ENCODE results near the gene CCNDBP1.
"Not testable (repeated sequence)": the region's sequence is repeated elsewhere in the genome, so short reads cannot be mapped to it uniquely, and the experiment has no call there.

CCNDBP1 gene

DNA sequence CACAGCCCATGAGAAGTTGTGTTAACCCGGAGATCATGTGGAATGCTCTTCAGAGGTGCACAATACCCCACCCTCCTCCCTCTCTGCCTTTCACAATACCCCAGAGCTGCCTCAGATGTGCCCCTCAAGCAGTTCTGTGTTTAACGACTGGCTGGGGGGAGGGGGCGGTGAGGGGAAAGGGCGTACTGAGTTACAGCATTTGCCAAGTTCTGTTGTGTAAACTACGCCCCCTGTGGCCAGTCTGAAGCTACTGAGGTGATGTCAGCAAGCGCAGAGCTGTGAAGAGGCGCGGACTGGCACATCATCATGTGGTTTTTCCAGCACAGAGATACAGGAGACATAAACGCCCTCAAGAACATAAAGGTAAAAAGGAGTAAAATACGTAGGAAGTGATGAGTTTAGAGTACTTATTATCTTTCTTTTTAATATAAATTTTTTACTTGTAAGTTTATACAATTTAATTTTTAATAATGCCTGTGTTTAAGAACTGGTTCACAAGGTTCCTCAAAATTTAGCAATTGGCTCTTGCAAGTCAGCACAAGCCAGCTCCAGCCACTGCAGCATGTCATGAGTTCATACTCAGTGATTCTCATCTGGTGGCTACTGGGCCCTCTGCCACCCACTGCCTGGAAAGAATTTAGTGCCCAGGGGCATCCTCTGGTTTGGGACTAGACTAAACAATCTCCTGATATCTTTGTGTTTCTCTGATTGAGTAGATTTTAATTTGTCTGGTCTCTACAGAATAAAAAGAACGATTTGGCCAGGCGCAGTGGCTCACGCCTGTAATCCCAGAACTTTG is 33.9 kb downstream of the CCNDBP1 start:
- DNase-seq, result no peak

DNA sequence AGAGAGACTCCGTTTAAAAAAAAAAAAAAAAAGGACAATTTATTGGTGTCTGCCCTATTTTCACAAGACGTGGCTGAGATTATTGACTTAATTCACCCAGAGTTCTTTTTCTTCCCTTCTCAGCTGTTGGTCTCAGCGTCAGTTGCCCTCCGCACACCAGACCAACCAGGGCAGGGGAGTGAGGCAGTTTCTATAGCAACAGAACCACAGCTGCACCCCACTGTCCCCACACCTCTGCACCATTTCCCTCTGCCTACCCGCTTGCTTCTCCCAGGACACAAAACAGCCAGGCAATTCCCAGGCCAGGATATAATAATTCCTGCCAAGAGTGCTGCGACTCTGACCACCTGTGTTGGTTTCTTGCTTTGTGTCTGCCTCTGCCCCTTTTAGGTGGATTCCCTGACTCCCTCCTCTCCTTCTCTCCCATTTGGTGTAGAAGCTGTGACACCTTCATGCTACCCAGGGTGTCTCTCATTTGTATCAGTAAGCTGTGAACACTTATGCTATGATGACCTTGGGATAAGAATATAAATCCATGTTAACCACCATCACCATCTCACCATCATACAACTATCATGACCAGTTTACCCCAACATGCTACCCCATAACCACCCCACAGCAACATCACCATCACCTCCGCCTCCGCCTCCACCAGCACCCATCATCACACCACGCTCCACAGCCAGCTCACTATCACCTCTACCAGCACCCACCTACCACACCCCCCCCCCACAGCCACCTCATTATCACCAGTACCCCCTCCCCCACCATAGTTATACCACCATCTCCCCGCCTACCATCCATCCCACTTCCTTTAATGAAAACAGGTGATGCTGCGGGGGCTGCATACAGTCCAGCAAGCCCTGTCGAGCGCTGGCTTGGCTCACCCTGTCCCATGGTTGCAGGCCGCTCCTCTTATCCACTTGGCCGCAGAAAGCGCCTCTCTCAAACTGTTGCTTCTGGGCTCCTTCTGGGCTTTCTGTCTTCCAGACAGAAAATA is 35.0 kb downstream of the CCNDBP1 start:
- no peak for DNase-seq

DNA sequence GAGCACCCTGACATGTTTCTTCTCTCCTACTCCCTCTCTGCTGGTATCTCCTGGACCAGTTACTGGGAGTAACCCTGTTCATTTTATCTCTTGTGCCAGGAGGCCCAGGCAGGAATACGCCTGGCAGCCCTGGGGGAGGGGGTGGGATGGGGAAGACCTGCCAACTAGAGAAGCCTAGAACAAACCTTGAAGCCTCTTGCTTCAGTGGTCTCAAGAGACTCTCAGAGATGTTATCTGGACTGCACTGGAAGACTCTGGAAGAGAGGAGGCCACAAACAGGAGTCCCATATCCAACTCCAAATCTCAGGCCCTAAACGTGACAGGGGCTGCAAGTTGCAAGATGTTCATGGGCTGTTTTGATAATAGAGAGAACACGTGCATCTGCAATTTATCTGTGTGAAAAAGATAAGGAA is 35.8 kb downstream of the CCNDBP1 start, which contains the start of gene EPB42:
EPB42 (minus strand) TSS at position 28 of the 413 bp plus-strand sequence. CDS start 193 bp downstream, outside the sequence.
- no peak for DNase-seq

DNA sequence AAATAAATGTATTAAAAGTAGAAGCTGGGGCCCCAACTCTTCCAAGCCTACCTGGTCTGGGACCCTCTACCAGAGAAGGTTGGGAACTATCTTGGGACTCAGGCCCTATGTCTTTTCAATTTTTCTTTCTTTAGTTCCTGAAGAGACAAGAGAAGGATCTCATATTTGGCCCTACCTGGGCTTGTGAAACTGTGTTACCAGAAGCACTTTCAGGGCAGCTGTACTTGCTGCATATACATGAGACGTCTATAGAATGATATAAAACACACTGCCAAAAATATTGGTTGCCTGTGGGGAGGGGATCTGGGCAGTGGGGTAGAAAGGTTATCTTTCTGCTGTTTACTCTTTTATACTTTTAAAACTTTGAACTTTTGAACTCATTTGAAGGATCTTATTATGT is 36.2 kb downstream of the CCNDBP1 start:
- no peak for DNase-seq

DNA sequence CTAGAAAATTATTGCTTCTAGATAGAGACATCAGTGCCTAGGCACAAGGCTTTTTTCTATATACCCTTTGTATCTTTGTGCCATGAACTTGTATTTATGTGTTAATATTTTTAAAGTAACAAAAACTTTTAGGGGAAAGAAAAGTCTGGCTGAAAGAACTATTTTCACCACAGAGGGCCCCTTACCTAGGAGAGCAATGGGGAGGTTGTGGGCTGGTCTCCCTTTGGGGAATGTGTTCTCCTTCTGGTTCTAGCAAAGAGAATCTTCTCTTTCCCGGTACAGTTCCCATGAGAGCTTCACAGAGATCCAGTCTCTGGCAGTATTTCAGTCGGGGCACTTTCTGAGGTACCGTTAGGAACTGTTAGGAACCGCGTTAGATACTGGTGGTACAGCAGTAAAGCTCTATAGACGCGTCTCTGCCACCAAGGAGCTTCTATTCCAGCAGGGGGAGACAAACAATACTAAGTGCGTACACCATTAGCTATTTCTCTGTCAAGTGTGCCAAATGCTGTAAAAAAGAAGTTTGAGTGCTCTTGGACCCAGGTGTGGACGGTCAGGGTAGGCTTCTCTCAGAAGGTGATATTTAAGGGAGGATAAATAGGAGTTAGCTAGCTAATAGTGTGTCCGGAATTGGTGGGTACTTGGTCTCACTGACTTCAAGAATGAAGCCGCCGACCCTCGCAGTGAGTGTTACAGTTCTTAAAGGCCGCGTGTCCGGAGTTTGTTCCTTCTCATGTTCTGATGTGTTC is 40.2 kb downstream of the CCNDBP1 start:
- DNase-seq, result no peak

DNA sequence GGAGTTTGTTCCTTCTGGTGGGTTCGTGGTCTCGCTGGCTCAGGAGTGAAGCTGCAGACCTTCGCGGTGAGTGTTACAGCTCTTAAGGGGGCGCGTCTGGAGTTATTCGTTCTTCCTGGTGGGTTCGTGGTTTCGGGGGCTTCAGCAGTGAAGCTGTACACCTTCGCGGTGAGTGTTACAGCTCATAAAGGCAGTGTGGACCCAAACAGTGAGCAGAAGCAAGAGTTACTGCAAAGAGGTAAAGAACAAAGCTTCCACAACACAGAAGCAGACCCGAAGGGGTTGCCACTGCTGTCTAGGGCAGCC is 40.7 kb downstream of the CCNDBP1 start:
- DNase-seq, result not testable (repeated sequence)

DNA sequence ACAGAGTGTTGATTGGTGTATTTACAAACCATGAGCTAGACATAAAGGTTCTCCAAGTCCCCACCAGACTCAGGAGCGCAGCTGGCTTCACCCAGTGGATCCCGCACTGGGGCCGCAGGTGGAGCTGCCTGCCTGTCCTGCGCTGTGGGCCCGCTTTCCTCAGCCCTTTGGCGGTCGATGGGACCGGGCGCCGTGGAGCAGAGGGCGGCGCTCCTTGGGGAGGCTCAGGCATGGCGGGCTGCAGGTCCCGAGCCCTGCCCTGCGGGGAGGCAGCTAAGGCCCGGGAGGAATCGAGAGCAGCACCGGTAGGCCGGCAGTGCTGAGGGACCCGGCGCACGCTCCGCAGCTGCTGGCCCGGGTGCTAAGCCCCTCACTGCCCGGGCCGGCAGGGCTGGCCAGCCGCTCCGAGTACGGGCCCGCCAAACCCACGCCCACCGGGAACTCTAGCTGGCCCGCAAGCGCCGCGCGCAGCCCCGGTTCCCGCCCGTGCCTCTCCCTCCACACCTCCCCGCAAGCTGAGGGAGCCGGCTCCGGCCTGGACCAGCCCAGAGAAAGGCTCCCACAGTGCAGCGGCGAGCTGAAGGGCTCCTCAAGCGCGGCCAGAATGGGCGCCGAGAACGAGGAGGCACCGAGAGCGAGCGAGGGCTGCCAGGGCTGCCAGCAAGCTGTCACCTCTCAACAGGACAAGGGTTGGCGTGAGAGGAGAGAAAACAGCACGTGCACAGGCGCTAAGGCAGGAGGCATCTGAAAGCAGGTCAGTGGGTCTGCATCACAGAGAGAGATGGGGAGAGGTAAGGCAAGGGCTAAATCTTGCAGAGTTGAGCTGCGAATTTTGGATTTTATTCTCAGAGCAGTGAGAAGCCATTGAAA is 41.5 kb downstream of the CCNDBP1 start:
- no peak for DNase-seq

DNA sequence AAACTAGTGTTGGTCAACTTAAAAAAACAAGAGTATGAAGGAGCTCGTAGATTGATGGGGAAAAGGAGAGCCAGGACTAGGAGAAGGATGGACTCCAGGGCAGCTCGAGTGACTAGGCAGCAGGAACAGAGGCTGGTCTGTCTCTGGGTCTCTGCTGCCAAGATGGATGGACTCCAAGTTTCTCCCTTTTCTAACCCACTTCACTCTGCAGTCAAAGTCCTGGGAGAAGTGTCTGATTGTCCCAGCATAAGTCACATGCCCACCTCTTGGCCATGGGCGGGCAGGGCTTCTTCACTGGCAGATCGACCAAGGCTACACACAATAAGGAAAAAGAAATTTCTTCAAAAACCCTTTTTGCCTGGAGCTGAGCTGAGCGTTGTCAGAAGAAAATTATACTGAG is 44.8 kb downstream of the CCNDBP1 start:
- DNase-seq, result no peak

DNA sequence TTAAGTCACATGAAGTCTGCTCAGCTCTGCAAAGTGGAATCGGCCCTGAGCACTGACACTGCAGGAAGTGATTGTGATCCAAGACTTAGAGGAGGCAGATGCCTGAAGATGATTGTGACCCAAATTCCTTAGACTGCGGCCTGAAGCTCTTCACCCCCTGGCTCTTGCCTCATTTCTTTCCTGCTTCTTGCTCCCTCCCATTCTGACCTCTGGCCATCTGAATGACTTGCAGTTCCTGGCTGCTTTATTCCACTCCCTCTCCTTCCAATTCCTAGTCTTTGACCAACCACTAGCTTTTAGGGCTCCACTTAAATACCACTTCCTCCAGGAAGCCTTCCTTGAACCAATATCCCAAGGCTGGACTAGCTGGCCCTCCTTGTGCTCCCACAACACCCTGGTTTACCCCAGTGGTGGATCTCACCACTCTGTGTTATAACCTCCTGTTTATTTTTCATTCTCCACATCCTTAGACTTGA is 45.5 kb downstream of the CCNDBP1 start:
- DNase-seq, result no peak

DNA sequence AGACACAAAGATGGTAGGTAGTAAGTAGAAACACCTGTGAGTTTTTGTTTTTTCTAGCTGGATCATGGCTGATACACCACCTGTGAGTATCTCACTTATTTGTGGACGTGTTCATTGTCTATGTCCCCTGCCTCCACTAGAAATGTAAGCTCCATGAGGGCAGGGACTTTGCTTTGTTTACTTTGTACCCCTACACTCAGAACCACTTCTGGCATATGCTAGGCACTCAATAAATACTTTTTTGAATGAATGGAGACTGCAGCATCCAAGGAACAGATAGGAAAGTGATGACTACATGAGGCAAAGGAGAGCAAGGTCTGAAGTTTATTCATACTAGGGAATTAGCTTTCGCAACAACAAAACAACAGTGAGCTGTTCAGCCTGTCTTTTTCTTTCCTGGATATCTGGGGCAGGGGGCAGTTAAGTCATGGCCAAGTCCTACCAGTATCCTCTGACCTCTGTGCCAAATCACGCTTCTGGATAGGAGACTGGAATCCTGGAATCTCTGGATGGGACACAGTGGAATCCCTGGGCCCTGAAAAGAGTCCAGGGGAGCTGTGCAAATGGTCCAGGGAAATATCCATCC is 47.2 kb downstream of the CCNDBP1 start:
- no peak for DNase-seq

DNA sequence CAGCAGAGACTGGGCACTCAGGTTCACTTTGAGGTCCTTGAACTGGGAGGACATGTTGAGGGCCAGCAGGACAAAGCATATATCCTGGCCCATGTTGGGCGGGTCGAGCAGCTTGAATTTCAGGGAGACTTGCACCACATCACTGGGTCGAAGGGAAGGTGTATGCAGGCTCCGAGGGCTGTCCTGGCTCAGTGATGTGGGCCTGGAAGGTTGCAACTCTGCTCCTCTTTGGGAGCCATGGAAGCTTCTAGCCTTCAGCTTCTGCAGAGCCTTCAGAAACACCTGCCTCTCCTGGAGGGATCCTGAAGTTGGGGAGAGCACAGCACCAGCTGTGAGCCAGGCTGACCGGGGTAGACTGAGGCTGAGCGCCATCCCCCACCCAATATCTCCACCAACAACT is 50.3 kb downstream of the CCNDBP1 start:
- no peak for DNase-seq

DNA sequence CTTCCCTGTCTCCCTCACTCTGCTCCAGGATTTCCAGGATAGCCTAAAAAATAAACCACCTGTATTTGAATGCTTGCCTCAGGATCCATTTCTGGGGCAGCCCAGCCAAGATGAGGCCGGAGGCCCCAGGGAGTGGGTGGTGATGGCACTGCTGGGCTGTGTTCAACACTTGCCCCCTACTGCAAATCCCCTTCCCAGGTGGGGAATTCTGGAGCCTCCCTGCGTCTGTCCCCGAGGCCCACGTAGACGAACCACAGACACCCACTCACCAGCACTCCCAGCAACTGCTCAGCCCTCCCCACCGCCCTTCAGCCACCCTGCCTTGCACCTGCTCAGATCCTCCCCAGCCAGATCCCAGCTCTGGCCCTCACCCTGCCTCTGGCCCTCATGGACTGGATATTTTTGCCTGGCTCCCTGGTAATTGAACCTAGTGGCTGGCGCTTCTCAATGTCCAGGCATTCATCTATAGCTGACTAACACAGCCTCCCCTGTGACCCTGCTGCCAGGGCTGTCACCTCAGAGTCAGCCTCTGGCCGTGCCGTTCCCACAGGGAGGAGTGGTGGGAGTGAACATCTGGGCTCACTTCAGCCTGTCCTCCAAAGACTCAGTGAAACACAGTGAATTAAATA is 52.8 kb downstream of the CCNDBP1 start:
- no peak for DNase-seq

DNA sequence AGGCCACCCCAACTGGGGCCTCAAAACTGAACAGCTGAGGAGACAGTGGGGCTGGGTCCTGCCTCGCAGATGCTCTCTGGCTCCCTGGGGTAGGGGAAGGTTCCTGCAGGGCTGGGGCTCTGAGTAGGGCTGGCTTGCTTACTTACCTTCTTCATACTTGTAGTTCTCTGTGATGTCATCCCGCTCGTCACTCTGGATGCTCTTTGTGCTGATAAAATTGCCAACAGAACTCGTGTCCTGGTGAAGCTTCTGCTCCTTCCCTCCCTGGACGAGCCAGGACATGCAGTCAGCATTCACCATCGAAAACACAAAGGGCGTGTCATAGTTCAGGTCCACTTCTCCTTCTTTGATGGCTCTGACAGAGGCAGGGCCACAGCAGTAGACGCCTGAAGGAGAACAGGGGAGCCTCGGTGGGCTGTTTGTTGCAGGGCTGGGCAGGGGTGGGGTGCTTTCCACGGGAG is 53.5 kb downstream of the CCNDBP1 start:
- no peak for DNase-seq

DNA sequence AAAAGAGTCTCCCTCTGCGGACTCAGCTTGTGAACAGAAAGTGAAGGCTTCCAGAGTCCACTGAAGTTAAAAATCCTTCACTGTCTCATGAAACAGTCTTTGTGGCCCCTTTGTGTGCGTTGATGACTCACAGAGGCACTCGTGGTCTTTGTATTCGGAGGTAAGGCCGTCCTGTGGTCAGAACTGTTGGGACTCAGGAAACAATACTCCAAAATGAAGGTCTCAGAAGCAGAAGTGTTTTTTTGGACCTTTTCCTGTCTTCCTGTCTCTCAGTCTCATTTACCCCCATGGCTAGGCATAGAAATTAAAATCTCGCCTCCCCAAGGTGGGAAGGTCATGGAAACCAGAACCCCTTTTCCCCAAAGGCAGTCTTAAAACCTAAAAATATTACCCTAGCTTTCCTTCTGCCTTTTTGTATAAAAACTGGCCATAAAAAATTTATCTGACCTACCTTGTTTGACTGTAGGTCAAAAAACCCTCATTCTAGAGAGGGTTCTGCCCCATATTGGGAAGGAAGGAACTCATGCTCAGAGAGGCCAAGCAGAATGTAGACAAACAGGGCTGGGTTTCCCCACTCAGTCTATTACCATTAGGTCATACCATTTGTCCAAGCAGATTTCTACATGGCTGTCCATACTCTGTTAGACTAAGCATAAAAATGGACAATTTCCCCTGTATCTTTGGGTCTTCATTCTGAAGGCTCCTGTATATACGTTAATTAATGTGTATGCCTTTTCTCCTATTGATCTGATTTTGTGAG is 54.7 kb downstream of the CCNDBP1 start:
- DNase-seq, result no peak

DNA sequence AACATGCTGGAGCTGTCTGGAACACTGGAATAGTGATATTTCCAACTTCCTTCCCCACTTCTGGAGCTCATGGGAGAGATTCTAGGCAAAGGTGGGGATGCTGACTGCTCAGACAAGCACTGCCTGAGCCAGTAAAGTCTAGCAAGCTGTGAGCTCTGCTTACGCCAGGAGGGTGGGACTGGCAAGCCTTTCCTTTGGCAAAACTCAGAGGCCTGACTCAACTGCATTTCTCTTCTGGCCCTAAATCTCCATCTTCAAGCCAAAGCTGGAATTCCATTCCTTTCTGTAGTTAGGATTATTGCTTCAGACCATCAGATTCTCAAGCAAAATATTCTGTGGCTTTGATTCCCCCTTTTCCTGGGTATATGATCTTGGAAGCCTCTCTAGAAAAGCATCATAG is 55.9 kb downstream of the CCNDBP1 start:
- no peak for DNase-seq

DNA sequence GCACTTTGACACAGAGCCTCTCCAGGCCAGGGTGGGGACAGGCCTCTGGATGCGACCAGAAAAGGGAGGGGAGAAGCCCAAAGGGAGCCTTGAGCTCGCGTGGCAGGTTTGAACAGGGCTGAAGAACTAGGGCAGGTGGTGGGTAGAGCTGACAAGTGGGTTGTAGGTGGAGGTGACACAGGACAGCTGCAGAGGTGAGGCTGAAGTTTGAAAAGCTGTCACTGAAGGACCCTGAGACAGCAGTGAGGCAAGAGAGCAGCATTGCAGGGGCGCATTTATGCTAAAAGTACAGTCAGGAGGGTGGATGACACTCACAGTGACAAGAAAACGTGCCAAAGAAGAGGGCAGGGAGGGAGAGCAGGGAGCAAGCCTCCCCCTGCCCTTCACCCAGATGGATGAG is 57.4 kb downstream of the CCNDBP1 start:
- no peak for DNase-seq

DNA sequence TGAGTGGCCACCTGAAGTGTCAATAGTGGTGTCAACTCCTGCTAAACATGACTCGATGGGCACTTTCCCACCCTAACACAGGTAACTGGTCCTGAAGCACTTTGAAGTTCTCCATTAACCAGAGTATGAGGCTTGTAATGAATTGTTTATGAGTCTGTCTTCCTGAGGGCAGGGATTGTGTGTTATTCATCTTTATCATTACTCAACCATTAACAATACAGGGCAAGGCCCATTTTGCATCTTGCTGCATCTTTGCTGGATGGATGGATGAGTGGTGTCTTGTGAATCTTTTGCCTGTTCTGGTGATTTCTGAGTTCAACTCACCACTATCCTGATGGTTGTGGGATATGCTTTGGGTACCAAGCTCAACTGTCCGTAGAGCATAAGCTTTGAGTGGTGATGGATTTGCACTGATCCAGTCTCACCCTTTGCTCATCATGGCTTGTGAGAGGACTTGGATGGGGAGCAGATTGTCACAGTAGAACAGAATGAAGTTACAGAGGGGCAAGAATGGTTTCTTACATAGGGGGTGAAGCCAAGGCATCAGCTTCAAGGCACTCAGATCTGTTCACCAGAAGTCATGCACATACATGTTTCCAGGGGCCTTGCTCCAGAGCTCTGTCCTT is 57.9 kb downstream of the CCNDBP1 start:
- DNase-seq, result no peak

DNA sequence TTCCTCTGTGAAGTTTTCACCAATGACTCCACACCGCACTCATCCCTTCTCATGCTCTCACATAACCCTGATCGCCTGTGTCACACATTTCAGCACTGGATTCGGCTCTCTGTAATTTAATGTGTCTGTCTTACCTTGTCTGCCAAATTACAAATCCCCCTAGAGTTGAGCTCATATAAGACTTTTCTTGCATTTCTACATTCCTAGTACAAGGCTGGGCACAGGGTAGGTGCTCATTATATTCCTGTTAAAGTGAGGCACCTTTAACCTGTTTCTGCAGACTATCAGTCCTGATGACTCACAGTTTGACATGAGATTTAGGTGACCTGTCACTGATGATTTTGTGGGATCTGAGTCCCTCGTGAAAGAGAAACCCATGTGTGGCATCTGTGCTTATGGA is 58.9 kb downstream of the CCNDBP1 start:
- DNase-seq, result no peak

DNA sequence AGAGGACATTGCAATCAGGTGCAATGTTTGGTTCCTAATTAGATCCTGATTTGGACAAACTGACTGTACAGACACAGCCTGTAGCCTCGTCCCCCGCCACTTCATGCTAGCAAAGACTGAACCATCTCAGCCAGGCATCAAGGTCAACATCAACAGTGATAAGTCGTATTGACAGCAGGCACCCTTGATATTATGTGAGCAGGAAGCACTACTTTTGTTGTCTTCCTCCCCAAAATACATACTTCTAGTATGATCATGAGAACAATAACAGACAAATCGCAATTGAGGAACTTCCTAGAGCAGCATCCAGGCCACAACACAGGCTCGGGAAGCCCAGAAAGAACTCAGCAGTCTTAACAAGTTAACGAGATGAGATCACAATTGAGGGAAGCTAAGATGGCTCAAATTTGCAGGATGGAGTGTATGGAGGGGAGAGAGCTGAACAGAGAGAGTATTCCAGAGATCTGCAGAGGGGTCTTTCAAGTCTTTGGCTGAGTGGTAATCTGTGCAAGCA is 61.1 kb downstream of the CCNDBP1 start:
- no peak for DNase-seq

Measured in activated T-cell treated with anti-CD3 and anti-CD28 coated beads, Interleukin-2, amount 50 U/mL, for 1 hour (primary cell).